OCI-LY3 (cell line): ENCODE results near the gene TAL2.

ENCODE experiments used
- CTCF ChIP-seq: fragments of 200-600, 300-600 bp; sonication (generic); IDR thresholded peaks from 2 replicates; pipeline ENCODE4 v1.5.1; 2014; ENCODE audit warnings: antibody characterized with exemption, low read length, low read depth
- EZH2phosphoT487 ChIP-seq: fragments of 200-600 bp; shearing (Covaris generic); IDR thresholded peaks from 2 replicates; pipeline ENCODE4 v1.6.1; 2018; ENCODE audit warnings: antibody characterized with exemption, mixed run types, low read depth

- TF ChIP-seq EZH2phosphoT487 (no peak), CTCF (no peak)
Observed at GRCh38 chr9:105643795-105644194, 18.5 kb upstream of the TAL2 start.
